SK-N-DZ (cell line): Measurements from ENCODE around the gene NCKAP1. TPM values are rescaled to one million over a fixed set of nuclear protein-coding genes. Genes with fewer than 3 reads are reported as not detected.
"Not testable (repeated sequence)": the region's sequence is repeated elsewhere in the genome, so short reads cannot be mapped to it uniquely, and the experiment has no call there.

ENCODE experiments used
- DNase-seq: peaks from one replicate; pipeline ENCODE4 v3.0.0-alpha.2; 2015; ENCODE audit warnings: low spot score
- polyA plus RNA-seq, 2 experiments: library from polyadenylated mRNA; depleted of rRNA; stranded (reverse); fragments of >200 nt; gene quantifications; 2 replicates each; pipeline ENCODE4 v1.2.3, GENCODE V29; 2014

The NCKAP1 gene
- 81.2 and 115 TPM in 2 replicates for polyA plus RNA-seq (2014; cell fraction: cytosol; rRNA removed)
- 66.9 and 90.6 TPM in 2 replicates for polyA plus RNA-seq (2014; cell fraction: nucleus; rRNA removed)

- DNase-seq: peak; percentile 84
These were observed at the start of gene NCKAP1 for GRCh38 chr2:183038341-183039300. Gene NCKAP1 (minus strand): TSS chr2:183038457. CDS start chr2:183038099, 358 bp downstream.

GRCh38 chr2:183081911-183082310 lies 43.7 kb upstream of the NCKAP1 start:
- no peak for DNase-seq

- DNase-seq: no peak
These were observed 41.0 kb upstream of the NCKAP1 start for GRCh38 chr2:183079139-183079775.

- peak; percentile 95 for DNase-seq
These were observed 40.3 kb upstream of the NCKAP1 start, which contains the start of gene DUSP19 for GRCh38 chr2:183078464-183079138. Gene DUSP19 (plus strand): TSS chr2:183078747. CDS start chr2:183078934, 187 bp downstream.

- no peak for DNase-seq
These were observed 39.9 kb upstream of the NCKAP1 start for GRCh38 chr2:183078163-183078463.

- DNase-seq: no peak
These were observed 33.9 kb upstream of the NCKAP1 start for GRCh38 chr2:183072177-183072576.

- peak; percentile 62 for DNase-seq
These were observed 32.9 kb upstream of the NCKAP1 start for GRCh38 chr2:183070942-183071844.

- DNase-seq: no peak
These were observed 30.9 kb upstream of the NCKAP1 start for GRCh38 chr2:183069174-183069573.

GRCh38 chr2:183068561-183068960 lies 30.3 kb upstream of the NCKAP1 start:
- DNase-seq: no peak

GRCh38 chr2:183063083-183063482 lies 24.8 kb upstream of the NCKAP1 start:
- DNase-seq: no peak

- DNase-seq: no peak
These were observed 22.4 kb upstream of the NCKAP1 start for GRCh38 chr2:183060571-183061231.

GRCh38 chr2:183059561-183059960 lies 21.3 kb upstream of the NCKAP1 start:
- DNase-seq: no peak

- DNase-seq: no peak
These were observed 19.2 kb upstream of the NCKAP1 start for GRCh38 chr2:183057333-183057985.

GRCh38 chr2:183049420-183049819 lies 11.2 kb upstream of the NCKAP1 start:
- DNase-seq: no peak

- DNase-seq: not testable (repeated sequence)
These were observed 9.3 kb upstream of the NCKAP1 start for GRCh38 chr2:183047486-183048125.

GRCh38 chr2:183043580-183043979 lies 5.3 kb upstream of the NCKAP1 start:
- DNase-seq: not testable (repeated sequence)

GRCh38 chr2:183040604-183041003 lies 2.3 kb upstream of the NCKAP1 start:
- DNase-seq: no peak

GRCh38 chr2:183037553-183038340 lies 510 bp downstream of the NCKAP1 start:
- DNase-seq: peak; percentile 67
